Psoas muscle (tissue), 8 donors: ENCODE measurements around the gene PPRC1. TPM values are rescaled to one million over a fixed set of nuclear protein-coding genes. Genes with fewer than 3 reads are reported as not detected.

Experiments
- ATAC-seq, 4 donors: fragments of 200-7000 bp; cut with Tn5 transposase; one replicate each; pipeline ENCODE4 v1.9.1; 2020; ENCODE audit warnings: moderate library complexity in 3 of 4, mild to moderate bottlenecking in 2 of 4
- DNase-seq, 2 donors: peaks; one replicate each; pipeline ENCODE4 v3.0.0-alpha.2; 2020
- H3K27ac ChIP-seq: fragments of 200-600 bp; one replicate; pipeline ENCODE4 v1.8.0; 2022
- H3K27me3 ChIP-seq, 3 donors: fragments of 200-600 bp in 1 of 3; one replicate each; pipeline versions ENCODE4 v1.6.1 to v1.8.0; 2013 to 2022; ENCODE audit warnings: low read length in 2 of 3, mild to moderate bottlenecking in 2 of 3, moderate library complexity in 1 of 3; ENCODE audit not compliant: insufficient read depth in 3 of 3
- H3K36me3 ChIP-seq, 2 donors: fragments of 200-600 bp in 1 of 2; one replicate each; pipeline versions ENCODE4 v1.6.1 to v1.8.0; 2013 to 2022; ENCODE audit warnings: low read depth in 1 of 2, mild to moderate bottlenecking in 1 of 2, moderate library complexity in 1 of 2; ENCODE audit not compliant: insufficient read depth in 1 of 2
- H3K4me1 ChIP-seq: fragments of 200-600 bp; one replicate; pipeline ENCODE4 v1.8.0; 2022
- H3K4me3 ChIP-seq: fragments of 200-600 bp; one replicate; pipeline ENCODE4 v1.8.0; 2022; ENCODE audit warnings: mild to moderate bottlenecking
- H3K9me3 ChIP-seq: fragments of 200-600 bp; one replicate; pipeline ENCODE4 v1.8.0; 2022
- WGBS, 3 donors: extraction: QIAGEN DNeasy Blood & Tissue Kit; methylation state at CpG; one replicate each; pipeline versions ENCODE4 v1.1.6 to v1.1.7; 2013; 5-methylcytosine and 5-hydroxymethylcytosine counted together
- intact Hi-C, 2 donors: fragments of 100-400 bp; cut with DNase I; formaldehyde crosslinking; loops; one replicate each; pipeline versions ENCODE4 v1.11.0 to v1.14.2; 2022
- polyA plus RNA-seq, 3 donors: library from polyadenylated mRNA; stranded (reverse); fragments of 200-250 nt; gene quantifications; one replicate each; pipeline ENCODE4 v1.2.3, GENCODE V29; 2013
- total RNA-seq, 4 donors: library from RNA; stranded (reverse); fragmentation: NEBNext Ultra II Directional in 2 of 4; extraction: Animal tissue kit (Norgen Biotek cat#: 25700) in 2 of 4; gene quantifications; one replicate each; pipeline versions ENCODE4 v1.2.1 to v1.2.4, GENCODE V29; 2021 to 2023
- TF ChIP-seq, protein P1 (sequence below): fragments of 200-600 bp; IDR thresholded peaks from one replicate; pipeline ENCODE4 v1.8.0; 2022; ENCODE audit warnings: antibody characterized with exemption
- donor health status: healthy with polysubstance abuse.
- donor health status: DM: no; HTN: no; CAD: no; lungs with moderate emphysema.
- donor health status: Bipolar disorder and iron deficiency.
- donor health status: healthy.
- donor health status: DM: yes; HTN: yes; CAD: no.
- donor health status: DM: no; HTN: no; CAD: no.
- donor health status: DM: no; HTN: no; CAD: no.
- donor health status: DM: yes; HTN: yes; CAD: no.

The PPRC1 gene
- total and polyA plus RNA-seq, 7 donors, result 14.7 to 57.5 (median 27.2) TPM

DNA sequence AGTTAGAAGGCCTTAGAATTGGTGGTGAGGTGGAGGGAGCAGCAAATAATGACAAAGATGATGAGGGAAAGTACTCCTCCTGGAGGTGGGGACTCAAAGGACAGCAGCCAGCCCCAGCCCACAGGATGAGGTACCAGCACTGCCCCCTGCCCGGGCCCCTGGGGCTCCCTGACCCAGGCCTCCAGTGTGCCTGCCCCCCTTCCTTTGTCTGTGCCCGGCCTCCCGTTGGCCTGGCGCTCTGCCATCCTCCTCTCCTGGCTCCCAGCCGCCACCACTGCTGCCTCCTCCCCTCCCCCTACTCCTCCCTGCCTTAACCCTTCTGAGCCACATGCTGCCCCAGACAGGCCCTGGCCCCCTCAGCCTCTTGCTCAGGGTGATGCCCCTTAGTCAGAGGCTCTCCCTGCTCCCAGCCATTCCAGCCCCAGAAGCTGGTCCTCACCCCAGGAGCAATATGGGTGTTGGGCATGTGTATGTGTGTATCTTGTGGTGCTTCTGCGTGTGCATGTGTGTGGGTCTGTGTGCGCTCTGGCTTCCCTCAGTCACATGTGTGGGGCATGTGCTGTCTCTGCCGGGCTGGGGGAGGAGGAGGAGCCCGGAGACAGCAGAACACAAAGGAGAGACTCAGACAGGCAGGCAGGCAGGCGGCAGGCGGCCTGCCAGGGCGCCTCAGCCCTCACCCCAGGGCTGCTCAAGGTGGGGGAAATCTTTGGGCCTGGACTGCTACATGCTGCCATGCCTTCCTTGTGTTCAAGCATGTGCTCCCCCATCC lies 15.3 kb upstream of the PPRC1 start:
- H3K4me1 ChIP-seq, result peaks cover 57% of the 10 kb centered on the region
- TF ChIP-seq, protein P1, sequence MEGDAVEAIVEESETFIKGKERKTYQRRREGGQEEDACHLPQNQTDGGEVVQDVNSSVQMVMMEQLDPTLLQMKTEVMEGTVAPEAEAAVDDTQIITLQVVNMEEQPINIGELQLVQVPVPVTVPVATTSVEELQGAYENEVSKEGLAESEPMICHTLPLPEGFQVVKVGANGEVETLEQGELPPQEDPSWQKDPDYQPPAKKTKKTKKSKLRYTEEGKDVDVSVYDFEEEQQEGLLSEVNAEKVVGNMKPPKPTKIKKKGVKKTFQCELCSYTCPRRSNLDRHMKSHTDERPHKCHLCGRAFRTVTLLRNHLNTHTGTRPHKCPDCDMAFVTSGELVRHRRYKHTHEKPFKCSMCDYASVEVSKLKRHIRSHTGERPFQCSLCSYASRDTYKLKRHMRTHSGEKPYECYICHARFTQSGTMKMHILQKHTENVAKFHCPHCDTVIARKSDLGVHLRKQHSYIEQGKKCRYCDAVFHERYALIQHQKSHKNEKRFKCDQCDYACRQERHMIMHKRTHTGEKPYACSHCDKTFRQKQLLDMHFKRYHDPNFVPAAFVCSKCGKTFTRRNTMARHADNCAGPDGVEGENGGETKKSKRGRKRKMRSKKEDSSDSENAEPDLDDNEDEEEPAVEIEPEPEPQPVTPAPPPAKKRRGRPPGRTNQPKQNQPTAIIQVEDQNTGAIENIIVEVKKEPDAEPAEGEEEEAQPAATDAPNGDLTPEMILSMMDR, result no peak
- DNase-seq, result peak; percentile 78 to 91
- H3K36me3 ChIP-seq, result no peaks in the 10 kb centered on the region
- no peaks in the 10 kb centered on the region for H3K27me3 ChIP-seq
- no peaks in the 10 kb centered on the region for H3K9me3 ChIP-seq
- peak overlapping the region; percentile 87 for H3K4me3 ChIP-seq
- ATAC-seq, result peak; percentile 15 to 47 (median 36)
- WGBS, 3 donors, result 8 to 11% (median 10%) methylated on average over 10 to 12 of the region's 12 CpGs
- intact Hi-C loops, result no loop called here
- H3K27ac ChIP-seq, result peak overlapping the region; percentile 92

DNA sequence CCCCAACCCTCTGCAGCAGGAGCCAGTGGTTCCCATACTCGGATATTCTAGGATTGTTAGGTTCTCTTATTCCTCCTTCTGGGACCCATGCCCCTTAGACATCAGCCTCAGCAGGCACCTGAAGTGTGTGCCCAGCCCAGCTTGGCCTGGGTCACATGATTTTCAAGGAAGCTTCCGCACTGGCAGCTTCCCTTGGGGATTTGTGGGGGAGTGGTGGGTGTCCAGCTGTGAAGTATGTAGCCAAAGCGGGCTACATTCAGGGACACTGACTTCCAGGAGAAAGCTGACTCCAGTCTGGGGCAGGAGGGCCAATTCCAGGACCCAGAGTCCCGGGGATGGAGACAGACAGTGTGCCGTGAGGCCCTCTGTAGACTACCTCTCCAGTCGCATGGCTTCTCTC lies 14.0 kb upstream of the PPRC1 start:
- no peak for ATAC-seq
- TF ChIP-seq, protein P1, result no peak

DNA sequence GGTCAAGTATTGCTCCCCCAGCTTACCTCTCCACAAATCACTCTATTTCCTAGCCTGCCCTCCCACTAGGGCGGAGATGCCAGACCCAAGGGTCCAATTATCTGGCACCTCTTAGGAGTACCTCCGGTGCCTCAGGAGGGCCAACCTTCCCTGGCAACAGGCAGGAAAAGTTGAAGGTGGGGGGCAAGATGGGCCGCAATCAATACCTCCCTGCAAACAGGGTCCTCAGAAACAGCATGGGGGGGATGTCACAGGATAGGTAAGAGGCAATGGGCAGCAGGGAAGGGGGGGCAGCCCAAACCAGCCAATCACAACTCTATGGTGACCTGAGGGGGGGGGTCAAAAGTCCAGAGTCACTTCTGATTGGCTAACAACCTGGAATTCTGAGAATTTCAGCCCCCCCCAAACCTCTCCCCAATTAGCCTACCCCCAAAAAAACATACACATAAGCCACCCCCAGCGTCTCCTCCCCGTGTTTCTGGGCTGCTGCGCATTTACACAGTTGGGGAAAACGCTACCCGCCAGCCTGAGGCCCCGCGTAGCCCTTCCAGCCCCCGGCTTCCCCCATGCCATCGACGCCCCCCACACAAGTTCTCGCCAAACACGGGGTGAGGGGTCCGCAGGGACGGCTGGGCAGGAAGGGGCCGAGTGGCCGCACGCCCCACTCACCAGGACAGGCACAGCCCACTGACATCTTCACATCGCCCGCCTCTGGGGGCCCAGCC lies 13.3 kb upstream of the PPRC1 start:
- peak overlapping the region; percentile 87 for H3K4me3 ChIP-seq
- 1 to 3% (median 1%) methylated on average over 18 to 22 of the region's 22 CpGs for WGBS, 3 donors
- TF ChIP-seq, protein P1, result no peak
- H3K36me3 ChIP-seq, result no peaks in the 10 kb centered on the region
- intact Hi-C loops, result no loop called here
- ATAC-seq (peak; percentile 29 to 48 (median 34)), DNase-seq (peak; percentile 65 to 75)
- H3K27me3 ChIP-seq, result no peaks in the 10 kb centered on the region
- no peaks in the 10 kb centered on the region for H3K9me3 ChIP-seq
- peaks cover 42% of the 10 kb centered on the region for H3K4me1 ChIP-seq
- H3K27ac ChIP-seq, result peak overlapping the region; percentile 92

More for the DNA sequence above, 14.0 kb upstream of the PPRC1 start:
- Histone ChIP-seq H3K9me3 (no peaks in the 10 kb centered on the region), H3K4me3 (peak overlapping the region; percentile 87), H3K4me1 (peaks cover 45% of the 10 kb centered on the region), H3K27ac (peak overlapping the region; percentile 92), H3K36me3 (no peaks in the 10 kb centered on the region), H3K27me3 (no peaks in the 10 kb centered on the region)
- DNase-seq, result no peak
- WGBS, 3 donors, result 1 to 4% (median 1%) methylated on average over 6 of the region's 6 CpGs
- intact Hi-C loops, result no loop called here

DNA sequence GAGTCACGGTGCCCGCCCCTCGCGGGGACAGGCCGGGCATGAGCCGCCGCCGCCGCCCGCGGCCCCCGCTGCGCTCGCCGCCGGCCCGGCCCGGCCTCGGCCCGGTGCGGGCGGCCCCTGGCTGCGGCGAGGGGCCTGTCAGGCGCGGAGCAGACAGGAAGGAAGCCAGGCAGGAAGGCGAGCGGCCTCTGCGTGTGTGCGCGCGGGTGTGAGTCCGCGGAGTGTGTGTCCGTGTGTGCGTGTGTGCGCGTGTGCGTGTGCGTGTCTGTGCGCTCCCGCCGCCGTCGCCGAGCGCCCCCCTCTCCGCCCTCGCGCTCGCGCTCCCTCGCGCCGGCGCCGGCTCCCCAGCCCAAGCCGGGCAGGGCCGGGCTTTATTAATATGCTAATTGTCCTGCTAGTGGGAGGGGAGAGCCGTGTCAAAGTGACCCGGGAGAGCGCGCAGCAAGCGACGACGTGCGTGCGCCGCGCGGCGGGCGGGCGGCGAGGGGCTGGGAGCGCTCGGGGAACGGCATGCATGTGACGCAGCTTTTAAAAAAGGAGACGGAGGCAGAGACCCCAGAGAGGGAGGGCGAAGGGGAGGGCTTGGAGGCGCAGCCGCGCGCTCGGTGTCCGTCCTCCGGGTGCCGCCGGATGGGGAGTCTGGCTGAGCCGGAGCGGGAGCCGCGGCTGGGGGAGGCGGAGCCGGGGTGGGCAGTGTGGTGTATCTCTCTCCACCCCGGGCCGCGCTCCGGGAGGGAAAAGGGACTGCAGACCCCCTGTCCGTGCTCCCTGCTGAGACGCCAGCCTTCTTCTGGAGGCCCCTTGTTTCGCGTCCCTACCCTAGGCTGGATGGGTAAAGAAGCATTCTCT lies 12.5 kb upstream of the PPRC1 start, which contains the start of gene LDB1:
Gene LDB1 (minus strand): TSS at position 227 of the 849 bp plus-strand sequence. CDS start 258 bp downstream, outside the sequence.
- ATAC-seq (peak; percentile 76 to 84 (median 84)), DNase-seq (peak; percentile 81 to 89)
- Histone ChIP-seq H3K36me3 (no peaks in the 10 kb centered on the region), H3K9me3 (no peaks in the 10 kb centered on the region), H3K4me3 (peak within 1 kb of the TSS; percentile 87), H3K4me1 (peaks cover 37% of the 10 kb centered on the region), H3K27me3 (no peaks in the 10 kb centered on the region), H3K27ac (peak within 1 kb of the TSS; percentile 92)
- WGBS, 3 donors, result 0 to 1% (median 1%) methylated on average over 49 to 104 of the region's 104 CpGs
- TF ChIP-seq, protein P1, result peak; percentile 15
- intact Hi-C loops, result no loop called here
